Measurements from ENCODE around the gene ZNF714.
A peak's percentile ranks its signal among the peaks of the same experiment; 100 is the strongest.
"Not testable (repeated sequence)": the region's sequence is repeated elsewhere in the genome, so short reads cannot be mapped to it uniquely, and the experiment has no call there.

ZNF714 gene

GRCh38 chr19:21115430-21115829 lies 33.4 kb downstream of the ZNF714 start:
- peaks cover 3% of the 10 kb centered on the region; the same call in 1 of the 2 replicates for H3K9me3 ChIP-seq (ENCODE audit: control insufficient read depth, insufficient read depth, low read length)
- H3K4me1 ChIP-seq (ENCODE audit: insufficient read depth, low read length): no peaks in the 10 kb centered on the region
- H3K9ac ChIP-seq (ENCODE audit: low read depth, low read length): no peak overlapping the region
- H3K36me3 ChIP-seq (ENCODE audit: insufficient read depth, low read length): peaks cover 20% of the 10 kb centered on the region

GRCh38 chr19:21117041-21117907 lies 35.3 kb downstream of the ZNF714 start:
- H3K9me3 ChIP-seq (ENCODE audit: control insufficient read depth, insufficient read depth, low read length): peaks cover 3% of the 10 kb centered on the region; the same call in 1 of the 2 replicates
- peaks cover 20% of the 10 kb centered on the region for H3K36me3 ChIP-seq (ENCODE audit: insufficient read depth, low read length)
- H3K9ac ChIP-seq (ENCODE audit: low read depth, low read length): no peak overlapping the region

GRCh38 chr19:21126078-21126477 lies 44.1 kb downstream of the ZNF714 start:
- H3K4me1 ChIP-seq (ENCODE audit: insufficient read depth, low read length): no peaks in the 10 kb centered on the region
- H3K9me3 ChIP-seq (ENCODE audit: control insufficient read depth, insufficient read depth, low read length): no peaks in the 10 kb centered on the region
- H3K9ac ChIP-seq (ENCODE audit: low read depth, low read length): no peak overlapping the region
- H3K36me3 ChIP-seq (ENCODE audit: insufficient read depth, low read length): no peaks in the 10 kb centered on the region; the same call in 1 of the 2 replicates

More at GRCh38 chr19:21117041-21117907, 35.3 kb downstream of the ZNF714 start:
- H3K4me1 ChIP-seq (ENCODE audit: insufficient read depth, low read length): no peaks in the 10 kb centered on the region

DNA sequence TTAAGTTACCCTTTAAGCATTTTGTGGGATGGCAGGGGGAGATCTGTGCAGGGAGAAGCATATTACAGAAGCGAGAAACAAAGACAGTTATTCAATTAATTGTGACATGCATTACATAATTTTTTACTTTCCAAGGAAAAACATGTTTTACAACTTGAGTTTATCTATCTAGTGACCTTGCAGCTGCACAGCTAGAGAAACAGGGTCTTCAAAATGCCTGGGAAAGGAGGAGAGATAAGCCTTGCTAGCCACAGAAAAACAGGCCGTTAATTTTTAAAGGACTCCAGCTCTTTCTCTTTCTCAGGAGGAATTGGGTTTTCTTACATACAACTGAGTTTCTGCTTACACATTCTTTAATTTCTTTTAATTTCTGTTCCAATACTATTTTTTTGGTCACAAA lies 45.0 kb downstream of the ZNF714 start:
- Histone ChIP-seq H3K36me3 (ENCODE audit: insufficient read depth, low read length) (no peaks in the 10 kb centered on the region; the same call in 1 of the 2 replicates), H3K9me3 (ENCODE audit: control insufficient read depth, insufficient read depth, low read length) (no peaks in the 10 kb centered on the region), H3K4me1 (ENCODE audit: insufficient read depth, low read length) (no peaks in the 10 kb centered on the region), H3K9ac (ENCODE audit: low read depth, low read length) (no peak overlapping the region)

DNA sequence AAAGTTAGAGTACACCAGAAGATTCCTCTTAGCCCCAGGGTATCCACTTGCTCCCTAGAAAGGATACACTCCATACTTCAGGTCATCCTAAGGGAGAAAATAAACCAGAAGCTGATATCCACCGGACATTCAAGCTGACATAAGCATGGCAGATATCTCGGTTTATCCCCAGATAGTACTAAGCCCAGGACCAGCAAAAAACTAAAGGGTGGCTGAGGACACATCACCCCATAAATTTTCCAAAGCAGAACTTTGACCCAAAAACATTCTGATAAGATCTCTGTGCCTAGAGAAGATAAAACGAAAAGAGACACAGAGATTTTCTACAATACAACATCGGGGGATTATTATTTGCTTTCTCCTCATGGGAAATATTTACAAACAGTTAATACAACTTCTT lies 45.9 kb downstream of the ZNF714 start:
- Histone ChIP-seq H3K9ac (ENCODE audit: low read depth, low read length) (no peak overlapping the region), H3K4me1 (ENCODE audit: insufficient read depth, low read length) (no peaks in the 10 kb centered on the region), H3K36me3 (ENCODE audit: insufficient read depth, low read length) (no peaks in the 10 kb centered on the region), H3K9me3 (ENCODE audit: control insufficient read depth, insufficient read depth, low read length) (no peaks in the 10 kb centered on the region)

DNA sequence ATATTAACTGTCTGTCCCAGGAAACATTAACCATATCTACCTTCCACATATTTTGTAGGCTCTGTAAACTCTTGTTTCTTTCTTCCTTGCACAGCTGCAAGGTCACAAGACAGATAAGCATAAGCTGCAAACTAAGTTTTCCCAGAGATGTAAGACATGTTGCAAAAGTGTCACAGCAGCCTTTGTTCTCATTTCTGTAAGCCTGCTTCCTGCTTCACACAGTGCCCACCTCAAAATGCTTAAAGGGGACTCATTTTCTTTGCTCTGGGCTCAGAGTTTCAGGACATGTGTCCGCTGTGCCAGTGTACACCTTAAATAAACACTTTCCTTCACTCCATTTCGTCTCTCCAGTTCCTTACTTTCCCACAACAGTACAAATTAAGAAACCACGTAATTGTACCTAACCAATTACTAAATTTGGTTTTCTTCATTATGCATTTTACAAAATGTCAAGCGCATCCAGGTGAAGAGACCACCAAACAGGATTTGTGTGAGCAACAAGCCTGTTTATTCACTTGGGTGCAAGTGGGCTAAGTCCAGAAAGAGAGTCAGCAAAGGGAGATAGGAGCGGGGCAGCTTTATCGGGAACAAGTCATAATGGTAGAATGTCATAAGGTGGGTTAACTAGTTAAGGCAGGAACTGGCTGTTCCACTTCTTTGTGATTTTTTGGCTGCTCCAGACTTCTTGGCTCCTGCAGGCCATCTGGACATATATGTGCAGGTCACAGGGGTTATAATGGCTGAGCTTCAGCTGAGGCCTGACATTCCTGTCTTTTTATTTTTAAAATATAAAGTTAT lies 47.1 kb downstream of the ZNF714 start:
- no peaks in the 10 kb centered on the region for H3K9me3 ChIP-seq (ENCODE audit: control insufficient read depth, insufficient read depth, low read length)
- no peaks in the 10 kb centered on the region for H3K4me1 ChIP-seq (ENCODE audit: insufficient read depth, low read length)
- no peaks in the 10 kb centered on the region for H3K36me3 ChIP-seq (ENCODE audit: insufficient read depth, low read length)
- no peak overlapping the region for H3K9ac ChIP-seq (ENCODE audit: low read depth, low read length)

GRCh38 chr19:21130097-21130775 lies 48.2 kb downstream of the ZNF714 start:
- no peaks in the 10 kb centered on the region for H3K36me3 ChIP-seq (ENCODE audit: insufficient read depth, low read length)
- H3K9me3 ChIP-seq (ENCODE audit: control insufficient read depth, insufficient read depth, low read length): no peaks in the 10 kb centered on the region
- no peak overlapping the region for H3K9ac ChIP-seq (ENCODE audit: low read depth, low read length)
- no peaks in the 10 kb centered on the region for H3K4me1 ChIP-seq (ENCODE audit: insufficient read depth, low read length)

DNA sequence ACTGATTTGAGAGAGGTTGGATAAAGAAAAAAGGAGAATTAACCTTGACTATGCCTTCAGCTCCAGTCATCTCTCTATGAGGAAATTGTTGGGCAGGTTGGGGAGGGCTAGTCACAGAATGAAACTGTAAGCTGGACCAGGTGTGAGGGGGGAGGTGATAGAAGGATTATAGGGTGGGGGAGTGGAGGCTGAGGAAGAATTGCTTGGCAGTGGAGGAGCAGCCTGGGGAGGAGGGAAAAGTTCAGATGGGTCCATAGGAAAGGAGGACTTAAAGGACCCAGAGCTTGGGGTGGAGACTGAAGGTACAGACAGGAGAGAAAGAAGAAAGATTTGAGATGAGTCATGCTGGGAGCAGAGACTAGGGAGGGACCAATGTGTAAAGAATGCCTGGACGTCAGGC lies 51.6 kb downstream of the ZNF714 start:
- Histone ChIP-seq H3K9me3 (ENCODE audit: control insufficient read depth, insufficient read depth, low read length) (no peaks in the 10 kb centered on the region), H3K9ac (ENCODE audit: low read depth, low read length) (no peak overlapping the region), H3K4me1 (ENCODE audit: insufficient read depth, low read length) (no peaks in the 10 kb centered on the region), H3K36me3 (ENCODE audit: insufficient read depth, low read length) (no peaks in the 10 kb centered on the region)

DNA sequence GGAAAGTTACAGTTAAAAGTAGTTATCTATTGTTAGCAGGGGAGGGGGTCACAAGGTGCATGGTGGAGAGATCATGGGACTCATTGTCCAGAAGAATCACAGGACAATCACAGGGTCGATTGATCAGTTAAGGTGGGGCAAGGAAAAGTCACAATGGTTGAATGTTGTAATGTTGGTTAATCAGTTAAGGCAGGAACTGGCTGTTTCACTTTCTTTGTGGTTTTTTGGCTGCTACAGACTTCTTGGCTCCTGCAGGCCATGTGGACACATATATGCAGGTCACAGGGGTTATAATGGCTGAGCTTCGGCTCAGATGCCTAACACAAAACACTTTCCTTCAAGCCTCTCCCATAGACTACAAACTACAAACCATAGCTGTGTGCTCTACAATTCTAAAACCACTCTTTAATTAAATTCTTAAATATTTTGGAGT lies 52.9 kb downstream of the ZNF714 start:
- Histone ChIP-seq H3K36me3 (ENCODE audit: insufficient read depth, low read length) (no peaks in the 10 kb centered on the region), H3K9ac (ENCODE audit: low read depth, low read length) (no peak overlapping the region), H3K9me3 (ENCODE audit: control insufficient read depth, insufficient read depth, low read length) (no peaks in the 10 kb centered on the region), H3K4me1 (ENCODE audit: insufficient read depth, low read length) (no peaks in the 10 kb centered on the region)

DNA sequence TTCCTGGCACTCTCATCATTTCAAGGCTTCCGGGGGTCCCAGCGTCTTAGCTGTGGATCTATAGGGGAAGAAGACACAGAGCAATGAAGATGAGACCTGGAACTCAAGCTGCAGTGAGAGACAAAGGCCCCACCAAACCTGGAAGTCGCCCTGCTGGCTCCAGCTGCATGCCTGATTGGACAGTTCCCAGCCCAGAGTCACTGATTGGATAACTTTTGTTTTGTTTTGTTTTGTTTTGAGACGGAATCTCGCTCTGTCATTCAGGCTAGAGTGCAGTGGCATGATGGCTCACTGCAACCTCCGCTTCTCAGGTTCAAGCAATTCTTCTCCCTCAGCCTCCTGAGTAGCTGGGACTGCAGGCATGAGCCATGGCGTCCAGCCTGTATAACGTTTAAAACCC lies 53.4 kb downstream of the ZNF714 start:
- Histone ChIP-seq H3K9ac (ENCODE audit: low read depth, low read length) (no peak overlapping the region), H3K9me3 (ENCODE audit: control insufficient read depth, insufficient read depth, low read length) (no peaks in the 10 kb centered on the region), H3K4me1 (ENCODE audit: insufficient read depth, low read length) (no peaks in the 10 kb centered on the region), H3K36me3 (ENCODE audit: insufficient read depth, low read length) (no peaks in the 10 kb centered on the region)

GRCh38 chr19:21138130-21138529 lies 56.1 kb downstream of the ZNF714 start:
- Histone ChIP-seq H3K9me3 (ENCODE audit: control insufficient read depth, insufficient read depth, low read length) (no peaks in the 10 kb centered on the region), H3K9ac (ENCODE audit: low read depth, low read length) (no peak overlapping the region), H3K36me3 (ENCODE audit: insufficient read depth, low read length) (no peaks in the 10 kb centered on the region), H3K4me1 (ENCODE audit: insufficient read depth, low read length) (no peaks in the 10 kb centered on the region)

DNA sequence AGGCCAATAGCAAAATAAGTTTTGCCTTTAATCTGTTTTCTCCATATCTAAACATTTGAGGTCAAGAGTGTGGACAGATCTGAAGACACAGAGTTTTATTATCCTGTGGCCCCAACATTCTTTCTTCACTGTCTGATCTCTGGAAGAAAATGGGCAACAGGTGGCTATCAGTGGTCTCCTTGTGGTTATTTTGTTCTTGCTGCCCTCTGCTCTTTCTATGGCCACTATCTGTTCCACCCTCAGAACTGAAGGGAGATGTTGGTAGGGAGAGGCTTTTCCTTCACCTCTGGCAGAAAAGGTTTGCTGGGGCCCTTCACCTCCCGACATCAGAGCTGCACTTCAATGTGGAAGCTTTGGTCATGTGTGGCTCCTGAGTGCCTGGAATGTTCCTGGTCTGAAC lies 59.0 kb downstream of the ZNF714 start:
- not testable (repeated sequence) for H3K9ac ChIP-seq (ENCODE audit: low read depth, low read length)

DNA sequence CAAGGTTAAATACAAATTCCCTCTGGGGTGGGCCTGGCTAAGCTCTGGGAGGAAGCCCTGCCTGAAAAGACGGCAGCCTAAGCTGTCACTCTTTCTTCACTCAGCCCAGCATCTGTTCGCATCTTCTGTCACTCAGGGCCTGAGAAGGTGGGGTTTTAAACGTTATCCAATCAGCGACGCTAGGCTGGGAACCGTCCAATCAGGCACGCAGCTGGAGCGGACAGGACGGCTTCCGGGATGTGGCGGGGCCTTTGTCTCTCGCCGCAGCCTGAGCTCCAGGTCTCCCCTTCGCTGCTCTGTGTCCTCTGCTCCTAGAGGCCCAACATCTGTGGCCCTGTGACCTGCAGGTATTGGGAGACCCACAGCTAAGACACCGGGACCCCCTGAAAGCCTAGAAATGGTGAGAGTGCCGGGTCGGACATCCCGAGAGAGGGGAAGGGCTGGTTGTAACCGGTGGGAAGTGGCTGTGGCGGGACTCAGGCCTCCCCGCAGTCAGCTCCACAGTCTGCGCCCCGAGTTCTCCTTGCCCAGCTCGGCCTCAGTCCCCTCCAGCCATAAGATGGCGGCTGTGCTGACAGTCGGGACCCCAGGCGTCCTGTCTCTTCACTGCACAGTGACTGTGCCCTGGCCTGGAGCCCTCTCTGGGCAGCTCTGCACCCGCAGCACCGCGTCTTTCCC lies 59.9 kb downstream of the ZNF714 start, which contains the start of gene ZNF431:
ZNF431 (plus strand) TSS at position 254 of the 678 bp plus-strand sequence; CDS start at position 398, 144 bp downstream.
- peaks cover 28% of the 10 kb centered on the region for H3K36me3 ChIP-seq (ENCODE audit: insufficient read depth, low read length)
- H3K9me3 ChIP-seq (ENCODE audit: control insufficient read depth, insufficient read depth, low read length): peaks cover 10% of the 10 kb centered on the region
- no peaks in the 10 kb centered on the region for H3K4me1 ChIP-seq (ENCODE audit: insufficient read depth, low read length)
- H3K9ac ChIP-seq (ENCODE audit: low read depth, low read length): peak within 1 kb of the TSS; percentile 75

More for the DNA sequence above, 59.0 kb downstream of the ZNF714 start:
- peaks cover 20% of the 10 kb centered on the region for H3K36me3 ChIP-seq (ENCODE audit: insufficient read depth, low read length)
- not testable (repeated sequence) for H3K9me3 ChIP-seq (ENCODE audit: control insufficient read depth, insufficient read depth, low read length); H3K4me1 ChIP-seq (ENCODE audit: insufficient read depth, low read length)

DNA sequence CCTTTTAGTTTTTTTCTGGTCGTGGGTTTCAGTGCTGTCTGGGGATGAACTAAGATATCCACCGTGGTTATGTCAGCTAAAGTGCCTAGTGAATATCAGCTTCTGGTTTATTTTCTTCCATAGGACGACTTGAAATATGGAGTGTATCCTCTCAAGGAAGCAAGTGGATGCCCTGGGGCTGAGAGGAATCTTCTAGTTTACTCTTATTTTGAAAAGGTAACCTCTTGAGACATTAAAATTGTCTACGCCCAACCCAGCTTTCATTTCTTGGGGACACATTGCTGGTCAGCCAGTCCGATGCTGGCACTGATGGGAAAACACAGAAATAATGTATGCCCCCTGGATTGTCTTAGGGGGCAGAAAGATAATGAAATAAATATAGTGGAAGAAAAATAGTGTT lies 61.4 kb downstream of the ZNF714 start:
- Histone ChIP-seq H3K4me1 (ENCODE audit: insufficient read depth, low read length) (no peaks in the 10 kb centered on the region), H3K9ac (ENCODE audit: low read depth, low read length) (no peak overlapping the region), H3K36me3 (ENCODE audit: insufficient read depth, low read length) (peaks cover 34% of the 10 kb centered on the region), H3K9me3 (ENCODE audit: control insufficient read depth, insufficient read depth, low read length) (peaks cover 24% of the 10 kb centered on the region)

Data from ES-I3 (cell line).